HT-29 (cell line): Measurements from ENCODE around the gene MRNIP. TPM values are rescaled to one million over a fixed set of nuclear protein-coding genes. Genes with fewer than 3 reads are reported as not detected.
"Not testable (repeated sequence)": the region's sequence is repeated elsewhere in the genome, so short reads cannot be mapped to it uniquely, and the experiment has no call there.

Experiments used
- DNase-seq: peaks from one replicate; pipeline ENCODE4 v3.0.0-alpha.2; 2015; ENCODE audit warnings: low spot score
- total RNA-seq: library from RNA; depleted of rRNA; stranded (reverse); fragments of >200 nt; shearing (Covaris generic); gene quantifications from 2 replicates; pipeline ENCODE4 v1.2.3, GENCODE V29; 2014

MRNIP gene
- total RNA-seq, 1 experiment from 2014 or later, result 24.7 TPM

- no peak for DNase-seq
These were observed 18.3 kb downstream of the MRNIP start for GRCh38 chr5:179840321-179840720.

- no peak for DNase-seq
These were observed 19.0 kb downstream of the MRNIP start for GRCh38 chr5:179839328-179840256.

- DNase-seq, result no peak
These were observed 21.3 kb downstream of the MRNIP start for GRCh38 chr5:179837076-179838011.

- no peak for DNase-seq
These were observed 22.2 kb downstream of the MRNIP start for GRCh38 chr5:179836225-179837019.

GRCh38 chr5:179834871-179835270 is 23.7 kb downstream of the MRNIP start:
- not testable (repeated sequence) for DNase-seq

- DNase-seq, result no peak
These were observed 24.5 kb downstream of the MRNIP start for GRCh38 chr5:179834120-179834519.

GRCh38 chr5:179833709-179834070 is 24.9 kb downstream of the MRNIP start:
- no peak for DNase-seq

GRCh38 chr5:179833056-179833708 is 25.4 kb downstream of the MRNIP start:
- no peak for DNase-seq

- no peak for DNase-seq
These were observed 26.4 kb downstream of the MRNIP start for GRCh38 chr5:179832039-179832745.

- no peak for DNase-seq
These were observed 27.7 kb downstream of the MRNIP start for GRCh38 chr5:179830818-179831468.

- no peak for DNase-seq
These were observed 28.7 kb downstream of the MRNIP start for GRCh38 chr5:179829732-179830435.

- no peak for DNase-seq
These were observed 29.7 kb downstream of the MRNIP start for GRCh38 chr5:179828756-179829421.

- DNase-seq, result peak; percentile 60
These were observed 30.9 kb downstream of the MRNIP start for GRCh38 chr5:179827680-179828079.

- peak; percentile 65 for DNase-seq
These were observed 32.9 kb downstream of the MRNIP start for GRCh38 chr5:179825655-179826182.

GRCh38 chr5:179824745-179825112 is 33.9 kb downstream of the MRNIP start:
- no peak for DNase-seq

- DNase-seq, result no peak
These were observed 34.5 kb downstream of the MRNIP start for GRCh38 chr5:179823937-179824744.

GRCh38 chr5:179822444-179822990 is 36.1 kb downstream of the MRNIP start:
- DNase-seq, result peak; percentile 13
